NCI-H1105 treated with DMSO at 0.1 percent for 48 hours (cell line): ENCODE data around the gene TAF1L.
A peak's percentile ranks its signal among the peaks of the same experiment; 100 is the strongest.
"Not testable (repeated sequence)": the region's sequence is repeated elsewhere in the genome, so short reads cannot be mapped to it uniquely, and the experiment has no call there.

Experiments
- DNase-seq: peaks from one replicate; lab custom pipeline; 2025; lab: John Stamatoyannopoulos, UW

Gene TAF1L, protein sequence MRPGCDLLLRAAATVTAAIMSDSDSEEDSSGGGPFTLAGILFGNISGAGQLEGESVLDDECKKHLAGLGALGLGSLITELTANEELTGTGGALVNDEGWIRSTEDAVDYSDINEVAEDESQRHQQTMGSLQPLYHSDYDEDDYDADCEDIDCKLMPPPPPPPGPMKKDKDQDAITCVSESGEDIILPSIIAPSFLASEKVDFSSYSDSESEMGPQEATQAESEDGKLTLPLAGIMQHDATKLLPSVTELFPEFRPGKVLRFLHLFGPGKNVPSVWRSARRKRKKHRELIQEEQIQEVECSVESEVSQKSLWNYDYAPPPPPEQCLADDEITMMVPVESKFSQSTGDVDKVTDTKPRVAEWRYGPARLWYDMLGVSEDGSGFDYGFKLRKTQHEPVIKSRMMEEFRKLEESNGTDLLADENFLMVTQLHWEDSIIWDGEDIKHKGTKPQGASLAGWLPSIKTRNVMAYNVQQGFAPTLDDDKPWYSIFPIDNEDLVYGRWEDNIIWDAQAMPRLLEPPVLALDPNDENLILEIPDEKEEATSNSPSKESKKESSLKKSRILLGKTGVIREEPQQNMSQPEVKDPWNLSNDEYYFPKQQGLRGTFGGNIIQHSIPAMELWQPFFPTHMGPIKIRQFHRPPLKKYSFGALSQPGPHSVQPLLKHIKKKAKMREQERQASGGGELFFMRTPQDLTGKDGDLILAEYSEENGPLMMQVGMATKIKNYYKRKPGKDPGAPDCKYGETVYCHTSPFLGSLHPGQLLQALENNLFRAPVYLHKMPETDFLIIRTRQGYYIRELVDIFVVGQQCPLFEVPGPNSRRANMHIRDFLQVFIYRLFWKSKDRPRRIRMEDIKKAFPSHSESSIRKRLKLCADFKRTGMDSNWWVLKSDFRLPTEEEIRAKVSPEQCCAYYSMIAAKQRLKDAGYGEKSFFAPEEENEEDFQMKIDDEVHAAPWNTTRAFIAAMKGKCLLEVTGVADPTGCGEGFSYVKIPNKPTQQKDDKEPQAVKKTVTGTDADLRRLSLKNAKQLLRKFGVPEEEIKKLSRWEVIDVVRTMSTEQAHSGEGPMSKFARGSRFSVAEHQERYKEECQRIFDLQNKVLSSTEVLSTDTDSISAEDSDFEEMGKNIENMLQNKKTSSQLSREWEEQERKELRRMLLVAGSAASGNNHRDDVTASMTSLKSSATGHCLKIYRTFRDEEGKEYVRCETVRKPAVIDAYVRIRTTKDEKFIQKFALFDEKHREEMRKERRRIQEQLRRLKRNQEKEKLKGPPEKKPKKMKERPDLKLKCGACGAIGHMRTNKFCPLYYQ (N-terminal part only)

DNA sequence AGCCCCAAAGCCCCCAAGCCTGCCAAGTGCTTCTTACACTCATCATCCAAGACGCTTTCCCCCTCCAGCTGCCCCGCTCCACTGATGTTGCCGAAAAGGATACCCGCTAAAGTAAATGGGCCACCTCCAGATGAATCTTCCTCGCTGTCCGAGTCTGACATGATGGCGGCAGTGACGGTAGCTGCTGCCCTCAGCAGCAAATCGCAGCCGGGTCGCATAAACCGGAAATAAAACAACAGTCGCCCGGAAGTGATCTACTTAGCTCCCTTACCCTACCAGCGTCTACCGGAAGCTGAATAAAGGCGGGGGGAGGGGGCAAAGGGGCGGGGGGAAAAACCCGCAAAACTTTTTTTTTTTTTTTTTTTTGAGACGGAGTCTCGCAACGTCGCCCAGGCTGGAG is at the start of gene TAF1L:
TAF1L (minus strand) TSS at position 308 of the 400 bp plus-strand sequence; CDS start at position 218, 90 bp downstream.
- DNase-seq, result no peak

DNA sequence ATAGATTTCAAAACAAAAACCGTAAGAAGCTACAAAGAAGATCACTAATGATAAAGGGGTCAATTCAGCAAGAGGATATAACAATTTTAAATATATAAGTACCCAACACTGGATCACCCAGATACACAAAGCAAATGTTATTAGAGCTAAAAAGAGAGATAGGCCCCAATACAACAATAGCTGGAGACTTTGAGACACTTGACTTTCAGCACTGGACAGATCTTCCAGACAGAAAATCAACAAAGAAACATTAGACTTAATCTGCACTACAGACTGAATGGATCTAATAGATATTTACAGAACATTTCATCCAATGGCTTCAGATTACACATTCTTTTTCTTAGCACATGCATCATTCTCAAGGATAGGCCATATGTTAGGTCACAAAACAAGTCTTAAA is 46.3 kb upstream of the TAF1L start:
- no peak for DNase-seq

DNA sequence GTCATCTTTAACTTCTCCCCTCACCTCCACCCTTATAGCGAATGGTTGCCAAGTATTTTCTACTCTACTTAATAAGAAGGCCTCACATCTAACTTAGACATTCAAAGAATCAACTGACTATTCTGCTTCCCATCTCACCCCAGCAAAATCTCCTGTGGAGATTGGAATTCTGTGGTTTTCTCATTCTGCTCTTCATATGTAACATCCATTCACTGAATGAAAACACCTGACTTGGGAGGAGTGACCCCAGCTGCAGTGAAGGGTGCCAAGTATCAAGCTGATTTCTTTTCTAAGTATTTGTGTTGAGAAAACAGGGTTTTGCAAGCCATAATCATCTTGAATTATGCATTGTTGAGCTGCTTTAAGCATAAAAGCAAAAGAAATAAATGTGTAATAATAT is 42.5 kb upstream of the TAF1L start:
- DNase-seq, result no peak

DNA sequence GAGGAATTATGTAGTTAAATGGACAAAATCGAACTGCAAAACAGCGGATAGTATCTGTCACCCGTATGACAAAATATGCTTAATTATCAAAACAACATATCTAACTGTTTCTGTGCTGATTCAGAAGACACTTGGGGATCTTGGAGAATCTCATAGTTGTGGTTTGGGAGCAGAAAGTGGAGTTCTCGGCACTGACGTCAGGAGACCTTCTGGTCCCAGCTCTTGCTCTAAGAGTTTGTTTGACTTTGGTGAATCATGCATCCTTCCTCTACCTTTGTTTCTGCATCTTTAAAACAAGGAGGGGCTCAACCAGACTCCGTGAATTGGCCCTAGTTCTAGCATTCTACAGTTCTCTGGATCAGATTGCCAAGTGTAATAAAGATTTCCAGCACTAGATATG is 37.0 kb upstream of the TAF1L start:
- DNase-seq, result no peak

DNA sequence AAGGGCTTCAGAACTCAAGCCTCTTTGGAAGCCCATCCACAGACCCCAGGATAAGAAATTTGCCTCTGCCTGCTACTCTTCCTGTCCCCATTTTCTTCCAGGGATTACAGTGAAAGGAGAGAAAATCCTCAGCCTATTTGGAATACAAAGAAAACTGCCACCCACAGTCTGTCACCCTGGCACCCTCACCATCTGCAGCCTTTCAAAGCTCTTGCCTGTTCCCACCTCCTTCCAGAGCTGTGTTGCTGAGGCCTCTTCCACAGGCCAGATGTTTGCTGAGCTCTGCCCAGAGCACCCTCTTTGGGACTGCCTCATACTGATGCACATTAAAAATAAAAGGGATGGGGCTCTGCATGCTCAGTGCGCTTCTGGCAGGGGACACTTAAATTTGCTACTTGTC is 35.9 kb upstream of the TAF1L start:
- no peak for DNase-seq

DNA sequence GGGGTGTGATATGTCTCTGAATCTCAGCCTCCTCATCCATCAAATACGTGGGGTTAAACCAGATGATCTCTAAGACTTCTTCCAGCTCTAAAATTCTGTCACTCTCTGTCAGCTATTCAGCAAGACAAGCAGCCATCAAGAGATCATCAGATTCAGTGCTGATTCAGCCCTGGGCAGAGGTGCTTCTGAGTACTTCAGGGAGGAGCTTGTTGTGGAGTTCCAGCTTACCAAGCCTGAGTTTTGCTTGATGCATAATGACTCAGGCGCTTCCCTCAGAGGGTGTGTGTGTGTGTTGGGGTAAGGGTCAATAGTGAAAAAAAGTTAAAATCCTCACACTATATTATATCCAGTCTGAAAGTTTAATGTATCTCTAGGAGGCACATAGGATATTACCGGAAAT is 29.6 kb upstream of the TAF1L start:
- DNase-seq, result no peak

DNA sequence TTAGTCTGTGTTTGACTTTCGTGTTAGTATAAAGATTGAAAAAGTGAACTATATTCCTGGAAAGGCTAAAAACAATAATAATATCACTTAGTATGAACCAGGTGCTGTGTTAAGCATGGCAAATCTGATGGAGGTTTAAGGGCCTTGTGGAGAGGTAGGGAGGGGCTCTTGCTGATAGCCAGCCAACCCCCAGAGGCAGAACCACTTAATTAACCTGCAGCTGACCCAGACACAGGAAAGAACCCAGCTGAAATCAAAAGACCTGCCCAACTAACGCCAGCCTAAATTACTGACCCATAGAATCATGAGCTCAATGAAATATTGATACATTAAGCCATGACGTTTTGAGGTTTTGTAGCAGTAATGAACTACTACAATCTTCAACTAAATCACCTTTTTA is 28.3 kb upstream of the TAF1L start:
- DNase-seq, result no peak

DNA sequence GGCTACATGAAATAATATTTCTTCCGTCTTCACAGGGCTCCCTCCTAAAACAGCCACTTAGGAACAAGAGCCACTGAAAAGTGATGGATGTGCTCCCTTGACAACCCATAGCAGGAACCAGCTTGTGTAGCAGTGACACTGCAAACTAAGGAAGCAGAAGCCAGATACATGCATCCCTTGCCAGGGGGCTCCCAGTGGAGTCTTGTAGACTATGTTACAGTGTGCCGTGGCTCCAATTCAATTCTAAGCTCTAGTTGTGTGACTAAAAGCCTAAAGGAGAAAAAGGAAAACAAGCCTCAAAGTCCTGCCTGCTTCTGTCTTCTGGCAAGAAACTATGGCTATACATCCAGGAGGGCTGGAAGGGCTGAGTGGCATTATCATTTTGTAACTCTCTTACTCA is 12.2 kb upstream of the TAF1L start:
- no peak for DNase-seq

DNA sequence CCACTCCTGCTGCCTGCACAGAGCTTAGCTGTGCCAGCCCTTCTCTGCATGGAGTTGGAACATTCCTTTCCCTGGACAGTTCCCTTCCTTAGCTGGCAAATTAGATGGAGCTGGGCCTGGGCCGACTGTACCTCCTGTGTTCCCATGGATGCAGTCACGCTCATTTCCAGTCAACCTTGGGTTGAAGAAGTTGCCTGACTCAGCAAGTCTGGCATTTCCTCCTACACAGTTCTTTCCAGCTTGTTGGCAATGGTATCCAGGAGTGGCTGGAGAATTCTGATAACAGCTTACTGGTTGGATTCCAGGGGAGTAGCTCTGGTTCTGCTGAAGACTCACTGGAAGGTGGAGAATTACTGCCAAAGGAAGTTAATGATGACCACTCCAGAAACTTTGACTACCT is 9.2 kb upstream of the TAF1L start:
- DNase-seq, result no peak

DNA sequence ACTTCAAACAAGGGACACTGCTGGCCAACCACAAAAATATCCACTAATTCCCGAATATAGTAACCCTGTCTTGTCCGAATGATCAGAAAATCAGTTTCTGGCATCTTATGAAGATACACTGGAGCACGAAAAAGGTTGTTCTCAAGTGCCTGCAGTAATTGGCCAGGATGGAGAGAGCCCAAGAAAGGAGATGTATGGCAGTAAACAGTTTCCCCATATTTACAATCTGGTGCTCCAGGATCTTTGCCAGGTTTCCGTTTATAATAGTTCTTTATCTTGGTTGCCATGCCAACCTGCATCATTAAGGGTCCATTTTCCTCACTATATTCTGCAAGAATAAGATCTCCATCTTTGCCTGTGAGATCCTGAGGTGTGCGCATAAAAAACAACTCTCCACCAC is 2.3 kb downstream of the TAF1L start:
- peak; percentile 20 for DNase-seq

DNA sequence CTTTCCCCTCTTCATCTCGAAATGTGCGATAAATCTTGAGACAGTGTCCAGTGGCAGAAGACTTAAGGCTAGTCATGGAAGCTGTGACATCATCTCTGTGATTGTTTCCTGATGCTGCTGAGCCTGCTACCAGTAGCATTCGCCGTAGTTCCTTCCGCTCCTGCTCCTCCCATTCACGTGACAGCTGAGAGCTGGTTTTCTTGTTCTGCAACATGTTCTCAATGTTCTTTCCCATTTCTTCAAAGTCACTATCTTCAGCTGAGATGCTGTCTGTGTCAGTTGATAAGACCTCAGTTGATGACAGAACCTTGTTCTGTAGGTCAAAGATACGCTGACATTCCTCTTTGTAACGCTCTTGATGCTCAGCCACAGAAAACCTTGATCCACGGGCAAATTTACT is 3.5 kb downstream of the TAF1L start:
- no peak for DNase-seq

DNA sequence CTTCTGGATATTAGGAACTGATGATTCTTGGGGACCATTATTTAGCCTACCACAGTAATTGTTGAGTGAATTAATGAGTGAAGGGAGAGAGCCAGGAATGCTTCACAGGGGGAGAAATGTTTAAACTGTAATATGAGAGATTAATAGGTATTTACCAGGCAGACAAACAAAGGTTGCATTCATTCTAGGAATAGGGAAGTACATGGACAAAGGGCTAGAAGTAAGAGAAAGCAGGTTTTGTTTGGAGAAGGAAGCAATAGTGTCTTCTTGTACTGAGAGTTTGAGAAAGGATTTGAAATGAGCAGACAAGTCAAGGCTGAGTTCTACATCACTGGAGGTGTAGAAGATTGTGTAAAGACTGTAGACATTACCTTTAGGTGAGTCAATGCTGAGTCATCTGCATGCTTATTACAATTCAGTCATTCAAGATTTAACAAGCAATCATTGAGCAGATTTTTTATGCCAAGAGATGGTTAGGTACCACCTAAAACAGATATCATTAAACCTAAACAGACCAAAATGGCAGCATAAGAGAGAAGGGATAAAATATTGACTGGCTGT is 8.0 kb downstream of the TAF1L start:
- no peak for DNase-seq

DNA sequence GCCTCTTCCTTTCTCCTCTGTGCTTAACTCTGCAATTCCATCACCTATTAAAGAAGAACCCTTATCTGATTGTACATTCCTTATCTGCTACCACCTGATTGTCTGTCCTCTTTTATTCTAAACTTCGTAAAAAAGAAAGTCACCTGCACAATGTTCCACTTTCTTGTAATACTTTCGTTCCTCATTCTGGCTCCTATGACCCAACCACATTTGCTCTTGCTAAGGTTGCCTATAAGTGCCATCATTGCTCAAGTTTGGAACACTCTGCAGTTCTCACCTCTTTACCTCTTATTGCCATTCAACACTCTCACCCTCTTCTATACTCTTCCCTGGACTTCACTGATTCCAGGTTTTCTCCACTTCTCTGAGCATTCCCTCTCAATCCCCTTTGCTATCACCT is 10.1 kb downstream of the TAF1L start:
- DNase-seq, result no peak

DNA sequence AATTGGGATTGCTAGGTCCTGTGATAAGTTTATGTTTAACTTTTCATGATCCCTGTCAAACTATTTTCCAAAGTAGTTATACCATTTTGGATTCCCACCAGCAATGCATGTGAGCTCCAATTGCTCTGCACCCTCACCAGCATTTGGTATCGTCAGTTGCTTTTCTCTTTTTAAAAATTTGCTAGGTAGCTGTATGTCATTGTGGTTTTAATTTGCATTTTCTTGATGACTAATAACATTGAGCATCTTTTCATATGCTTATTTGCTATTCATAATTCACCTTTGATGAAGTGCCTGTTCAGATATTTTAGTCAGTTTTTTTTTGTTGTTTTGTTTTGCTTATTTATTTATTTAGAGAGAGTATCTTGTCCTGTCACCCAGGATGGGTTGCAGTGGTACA is 12.5 kb downstream of the TAF1L start:
- DNase-seq, result no peak

DNA sequence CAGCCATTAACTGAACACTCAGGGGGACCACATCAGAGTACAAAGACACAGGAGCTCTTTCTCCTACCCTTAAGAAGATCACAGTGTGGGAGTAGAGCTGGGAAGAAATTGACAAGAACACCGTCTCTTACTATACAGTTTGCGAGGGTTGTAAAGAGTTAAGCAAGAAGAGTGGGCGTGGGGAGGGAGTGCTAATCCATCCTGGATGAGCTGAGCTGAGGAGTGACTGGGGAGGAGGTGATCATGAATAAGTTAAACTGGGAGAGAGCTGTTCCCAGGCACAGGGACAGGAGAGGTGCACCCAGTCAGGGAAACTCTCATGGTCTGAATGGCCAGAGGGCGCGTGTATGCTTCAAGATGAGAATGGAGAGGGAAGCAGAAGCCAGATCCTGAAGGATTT is 17.2 kb downstream of the TAF1L start:
- no peak for DNase-seq

DNA sequence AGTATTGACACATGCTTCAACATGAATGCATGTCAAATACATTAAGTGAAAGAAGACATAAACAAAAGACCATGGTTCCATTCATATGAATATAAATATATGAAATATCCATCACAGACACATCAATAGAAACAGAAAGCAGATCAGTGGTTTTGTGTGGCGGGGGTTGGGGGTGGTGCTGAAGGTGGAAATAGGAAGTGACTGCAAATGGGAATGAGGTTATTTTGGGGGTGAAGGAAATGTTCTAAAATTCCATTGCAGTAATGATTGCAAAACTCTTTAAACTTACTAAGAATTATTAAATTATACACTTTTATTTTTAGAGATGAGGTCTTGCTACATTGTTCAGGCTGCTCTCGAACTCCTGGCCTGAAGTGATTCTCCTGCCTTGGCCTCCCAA is 28.7 kb downstream of the TAF1L start:
- DNase-seq, result no peak

DNA sequence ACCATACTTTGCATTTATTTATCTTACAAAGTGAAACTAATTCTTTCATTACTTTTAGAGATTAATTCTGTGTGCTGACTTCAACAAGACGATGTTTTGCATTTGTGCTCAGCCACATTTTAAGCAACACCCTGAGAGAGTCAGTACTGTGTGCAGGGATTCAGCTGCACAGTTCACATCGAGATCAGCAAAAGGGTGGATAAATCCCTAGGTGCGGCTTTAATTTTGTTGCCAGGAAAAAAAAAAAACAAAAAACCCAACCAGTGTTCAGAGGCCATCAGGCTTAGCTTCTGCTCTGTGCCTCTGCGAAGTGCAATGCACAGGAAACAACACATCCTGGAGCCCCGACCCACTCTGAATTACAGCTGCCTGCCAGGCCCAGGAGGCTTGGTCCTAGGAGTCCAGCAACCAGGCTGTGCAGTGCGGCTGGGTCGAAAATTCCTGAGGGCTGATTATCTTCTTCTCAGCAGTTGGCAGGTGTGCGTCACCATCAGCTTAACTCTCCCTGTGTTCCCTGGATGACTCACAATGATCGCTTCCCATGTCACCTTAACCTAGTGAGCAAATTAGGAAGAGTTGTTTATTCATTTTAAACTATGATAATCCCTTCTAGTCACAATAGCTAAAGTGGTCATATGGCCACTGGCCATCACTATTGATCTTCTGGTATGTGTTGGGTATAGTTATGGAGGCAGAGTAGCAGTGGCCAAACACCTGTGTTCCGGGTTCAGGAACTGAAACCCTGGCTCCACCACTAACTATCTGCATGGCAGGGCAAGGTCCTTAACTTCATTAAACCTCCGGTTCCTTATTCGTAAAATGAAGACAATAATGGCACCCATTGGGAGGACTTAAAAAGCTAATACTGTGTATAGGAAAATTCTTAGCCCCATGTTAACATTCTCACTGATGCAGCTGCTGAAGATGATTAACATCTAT is 31.3 kb downstream of the TAF1L start:
- DNase-seq, result no peak

DNA sequence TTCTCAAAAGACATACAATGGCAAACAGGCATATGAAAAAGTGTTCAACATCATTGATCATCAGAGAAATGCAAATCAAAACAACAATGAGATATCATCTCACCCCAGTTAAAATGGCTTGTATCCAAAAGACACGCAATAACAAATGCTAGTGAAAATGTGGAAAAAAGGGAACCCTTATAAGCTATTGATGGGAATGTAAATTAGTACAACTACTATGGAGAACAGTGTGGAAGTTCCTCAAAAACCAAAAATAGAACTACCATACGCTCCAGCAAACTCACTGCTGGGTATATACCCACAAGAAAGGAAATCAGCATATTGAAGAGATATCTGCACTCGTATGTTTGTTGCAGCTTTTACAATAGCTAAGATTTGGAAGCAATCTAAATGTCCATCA is 36.4 kb downstream of the TAF1L start:
- DNase-seq, result not testable (repeated sequence)

DNA sequence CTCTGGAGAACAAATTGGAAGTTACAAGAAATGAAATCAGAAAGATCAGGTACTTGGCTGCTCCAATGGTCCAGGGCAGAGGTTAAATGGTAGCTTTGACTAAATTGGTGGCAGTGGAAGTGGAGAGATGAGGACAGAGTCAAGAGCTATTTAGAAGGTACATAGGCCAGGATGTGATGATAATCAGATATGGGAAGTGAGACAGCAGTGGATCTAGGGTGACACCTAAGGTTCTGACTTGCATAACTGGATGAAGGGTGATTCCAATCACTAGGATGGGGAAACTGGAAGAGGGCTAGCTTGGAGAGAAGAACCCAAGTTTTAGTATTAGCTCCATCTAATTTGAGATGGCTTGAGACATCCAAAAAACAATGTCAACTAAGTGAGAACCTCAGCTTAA is 38.5 kb downstream of the TAF1L start:
- DNase-seq, result no peak

DNA sequence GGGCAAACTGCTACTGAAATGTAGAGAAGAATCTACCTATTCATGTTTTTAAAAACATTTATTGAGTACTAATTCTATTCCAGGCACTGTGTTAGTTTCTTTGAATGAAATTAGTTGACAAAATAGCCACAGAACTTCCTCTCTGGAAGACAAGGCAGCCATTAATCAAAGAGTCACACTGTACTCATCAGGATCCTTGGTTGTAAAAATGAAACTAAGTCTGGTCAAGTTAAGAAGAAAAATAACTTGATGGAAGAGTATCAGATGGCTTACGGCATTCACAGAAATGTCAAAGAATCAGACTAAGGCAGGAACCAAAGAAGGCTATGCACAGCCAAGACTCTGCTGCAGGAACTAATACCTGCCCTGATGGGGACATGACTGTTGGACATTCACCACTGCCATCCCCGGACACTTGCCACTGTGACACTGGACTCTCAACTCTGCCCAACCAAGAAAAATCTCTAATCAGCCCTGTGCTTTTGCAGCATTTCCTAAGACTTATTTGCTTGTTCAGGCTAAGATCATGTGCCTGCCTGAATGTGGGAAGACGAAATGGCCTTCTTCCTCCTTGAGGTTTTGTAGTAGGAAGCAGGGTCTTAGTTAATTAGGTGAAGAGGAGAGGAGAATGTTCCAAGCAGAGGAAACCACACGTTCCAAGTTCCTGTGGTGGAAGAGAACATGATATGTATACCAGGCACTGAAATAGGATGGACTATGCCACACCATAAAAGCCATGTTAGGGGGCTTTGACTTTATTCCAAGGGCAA is 39.2 kb downstream of the TAF1L start:
- no peak for DNase-seq
